ENCODE measurements around the gene RRP15. TPM values are rescaled to one million over a fixed set of nuclear protein-coding genes. Genes with fewer than 3 reads are reported as not detected.

RRP15 gene
- total RNA-seq, 3 donors from 2014 or later: 9.8 to 17.7 (median 10.0) TPM

DNA sequence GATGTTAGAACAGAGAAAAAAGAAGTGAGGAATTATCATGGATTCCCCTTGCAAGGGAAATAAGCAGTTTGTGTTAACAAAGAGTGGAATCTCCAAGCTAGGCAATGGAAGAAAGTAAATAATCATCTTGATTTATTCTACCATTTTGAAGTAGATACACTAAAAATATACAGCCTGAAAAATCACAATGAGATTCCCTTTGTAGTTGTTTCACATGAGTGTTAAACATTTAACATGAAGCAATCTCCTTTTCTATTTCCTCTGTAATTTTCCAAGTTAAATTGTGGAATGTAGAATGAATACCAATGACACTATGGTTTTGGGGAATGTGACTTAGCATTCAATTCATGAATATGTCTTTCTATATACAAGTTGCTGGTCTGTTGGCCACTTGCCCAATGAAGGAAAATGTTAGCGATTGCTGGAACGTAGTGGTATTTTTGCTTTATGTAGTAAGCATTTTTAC lies 65.7 kb downstream of the RRP15 start:
- H3K9me3 ChIP-seq: no peaks in the 10 kb centered on the region
- intact Hi-C loops (cut with DNase I, micrococcal nuclease): no loop called here
- no peak overlapping the region for H3K4me3 ChIP-seq
- peaks cover 7% of the 10 kb centered on the region for H3K4me1 ChIP-seq (ENCODE audit: low read depth)
- H3K36me3 ChIP-seq (ENCODE audit: low read depth): no peaks in the 10 kb centered on the region
- TF ChIP-seq, protein P1, sequence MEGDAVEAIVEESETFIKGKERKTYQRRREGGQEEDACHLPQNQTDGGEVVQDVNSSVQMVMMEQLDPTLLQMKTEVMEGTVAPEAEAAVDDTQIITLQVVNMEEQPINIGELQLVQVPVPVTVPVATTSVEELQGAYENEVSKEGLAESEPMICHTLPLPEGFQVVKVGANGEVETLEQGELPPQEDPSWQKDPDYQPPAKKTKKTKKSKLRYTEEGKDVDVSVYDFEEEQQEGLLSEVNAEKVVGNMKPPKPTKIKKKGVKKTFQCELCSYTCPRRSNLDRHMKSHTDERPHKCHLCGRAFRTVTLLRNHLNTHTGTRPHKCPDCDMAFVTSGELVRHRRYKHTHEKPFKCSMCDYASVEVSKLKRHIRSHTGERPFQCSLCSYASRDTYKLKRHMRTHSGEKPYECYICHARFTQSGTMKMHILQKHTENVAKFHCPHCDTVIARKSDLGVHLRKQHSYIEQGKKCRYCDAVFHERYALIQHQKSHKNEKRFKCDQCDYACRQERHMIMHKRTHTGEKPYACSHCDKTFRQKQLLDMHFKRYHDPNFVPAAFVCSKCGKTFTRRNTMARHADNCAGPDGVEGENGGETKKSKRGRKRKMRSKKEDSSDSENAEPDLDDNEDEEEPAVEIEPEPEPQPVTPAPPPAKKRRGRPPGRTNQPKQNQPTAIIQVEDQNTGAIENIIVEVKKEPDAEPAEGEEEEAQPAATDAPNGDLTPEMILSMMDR (IDR thresholded peaks at IDR 0.05): no peak
- DNase-seq: no peak
- no peak for ATAC-seq

DNA sequence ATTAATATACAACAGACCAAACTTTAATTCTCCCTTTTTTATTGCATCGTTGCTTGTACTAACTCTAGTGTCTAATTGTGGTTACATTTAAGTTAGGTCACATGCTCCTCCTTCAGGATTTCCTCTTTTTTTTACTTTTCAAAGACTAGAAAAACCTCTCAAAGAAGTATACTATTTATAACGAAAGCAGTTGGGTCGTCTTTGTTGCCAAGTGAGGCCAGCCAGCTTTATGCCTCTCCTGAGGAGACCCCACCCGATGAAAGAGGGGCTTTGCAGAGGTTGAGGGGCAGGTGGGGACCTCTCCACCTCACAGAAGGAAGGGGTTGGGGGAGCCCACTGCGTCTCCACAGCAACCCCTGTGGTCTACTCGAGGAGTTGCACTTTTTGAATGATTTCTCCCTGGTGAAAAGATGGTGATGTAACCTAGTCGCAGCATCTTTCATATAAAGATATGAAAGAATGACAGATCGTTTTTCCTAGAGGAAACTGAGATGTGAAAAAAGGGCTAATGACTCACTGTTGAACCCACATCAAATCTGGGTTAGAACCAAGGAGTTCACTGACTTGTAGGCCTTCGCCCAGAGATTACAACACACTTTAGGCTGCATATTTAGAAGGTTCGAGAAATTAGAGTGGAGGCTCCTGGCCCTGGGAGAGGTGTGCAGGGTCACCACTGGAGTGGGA lies 66.4 kb downstream of the RRP15 start:
- H3K4me1 ChIP-seq (ENCODE audit: low read depth): peaks cover 3% of the 10 kb centered on the region
- ATAC-seq (peak; percentile 52), DNase-seq (no peak)
- TF ChIP-seq, protein P1 (IDR thresholded peaks at IDR 0.05): no peak
- intact Hi-C loops (cut with DNase I, micrococcal nuclease): no loop called here
- H3K4me3 ChIP-seq: no peak overlapping the region
- no peaks in the 10 kb centered on the region for H3K9me3 ChIP-seq
- H3K36me3 ChIP-seq (ENCODE audit: low read depth): no peaks in the 10 kb centered on the region

DNA sequence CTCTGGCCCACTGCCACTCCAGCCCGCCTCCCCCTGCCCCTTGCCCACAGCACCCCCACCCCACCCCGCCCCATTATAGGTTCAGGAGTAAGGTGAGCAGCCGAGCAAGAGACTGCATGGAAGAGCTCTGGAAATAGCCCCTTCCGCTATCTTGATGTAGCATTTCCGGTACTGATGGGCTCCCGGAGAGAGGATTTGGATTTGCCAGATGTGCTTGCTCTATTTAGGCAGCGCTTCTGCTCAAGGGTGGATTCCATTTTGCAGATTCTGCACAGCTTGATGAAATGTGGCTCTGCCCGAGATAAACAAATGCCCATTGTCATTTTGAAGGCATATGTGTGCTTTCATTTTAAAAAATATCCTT lies 67.0 kb downstream of the RRP15 start:
- TF ChIP-seq, protein P1 (IDR thresholded peaks at IDR 0.05): no peak

DNA sequence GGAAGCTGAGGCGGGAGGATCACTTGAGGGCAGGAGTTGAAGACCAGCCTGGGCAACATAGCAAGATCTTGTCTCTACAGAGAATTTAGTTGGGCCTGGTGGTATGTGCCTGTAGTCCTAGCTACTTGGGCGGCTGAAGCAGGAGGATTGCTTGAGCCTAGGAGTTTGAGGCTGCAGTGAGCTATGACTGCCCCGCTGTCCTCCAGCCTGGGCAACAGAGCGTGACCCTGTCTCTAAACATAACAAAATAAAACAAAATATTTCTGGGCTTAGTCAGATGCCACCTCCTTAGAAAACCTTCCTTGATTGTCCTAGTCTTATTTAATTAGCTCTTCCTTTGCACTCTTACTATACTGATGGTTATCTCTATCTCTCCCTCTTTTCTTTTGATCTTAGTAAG lies 68.6 kb downstream of the RRP15 start:
- TF ChIP-seq, protein P1 (IDR thresholded peaks at IDR 0.05): no peak
- Histone ChIP-seq H3K36me3 (ENCODE audit: low read depth) (no peaks in the 10 kb centered on the region), H3K4me1 (ENCODE audit: low read depth) (no peaks in the 10 kb centered on the region), H3K9me3 (no peaks in the 10 kb centered on the region), H3K4me3 (no peak overlapping the region)
- DNase-seq (no peak), ATAC-seq (no peak)
- intact Hi-C loops (cut with DNase I, micrococcal nuclease): no loop called here

More for the DNA sequence above, 67.0 kb downstream of the RRP15 start:
- H3K9me3 ChIP-seq: no peaks in the 10 kb centered on the region
- intact Hi-C loops (cut with DNase I, micrococcal nuclease): no loop called here
- H3K4me1 ChIP-seq (ENCODE audit: low read depth): no peaks in the 10 kb centered on the region
- no peak overlapping the region for H3K4me3 ChIP-seq
- DNase-seq: no peak
- ATAC-seq: no peak
- H3K36me3 ChIP-seq (ENCODE audit: low read depth): no peaks in the 10 kb centered on the region

DNA sequence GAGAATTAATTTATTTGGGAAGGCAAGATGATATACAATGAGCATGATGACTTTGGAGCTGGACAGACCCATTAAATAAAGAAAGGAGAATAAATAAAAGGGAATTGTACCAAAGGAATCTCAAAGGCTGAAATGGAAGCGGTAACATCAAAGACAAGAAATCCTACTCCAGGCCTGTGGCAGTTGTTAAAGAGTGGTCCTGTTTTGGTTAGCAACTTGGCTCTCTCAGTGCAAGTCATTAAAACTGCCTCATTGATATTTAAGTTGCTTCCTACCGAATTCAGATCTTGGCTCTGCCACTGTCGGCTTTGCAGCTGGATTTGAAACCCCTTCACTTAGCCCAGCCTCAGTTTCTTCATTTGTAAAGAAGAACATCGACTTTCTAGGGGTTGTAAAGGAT lies 70.2 kb downstream of the RRP15 start:
- H3K9me3 ChIP-seq: no peaks in the 10 kb centered on the region
- no peak for ATAC-seq
- H3K36me3 ChIP-seq (ENCODE audit: low read depth): no peaks in the 10 kb centered on the region
- no peak overlapping the region for H3K4me3 ChIP-seq
- no peaks in the 10 kb centered on the region for H3K4me1 ChIP-seq (ENCODE audit: low read depth)
- TF ChIP-seq, protein P1 (IDR thresholded peaks at IDR 0.05): no peak
- intact Hi-C loops (cut with DNase I, micrococcal nuclease): no loop called here
- DNase-seq: no peak
